ENCODE data around the gene VTA1.
"Not testable (repeated sequence)": the region's sequence is repeated elsewhere in the genome, so short reads cannot be mapped to it uniquely, and the experiment has no call there.

VTA1 gene

GRCh38 chr6:142138876-142139275, 8.2 kb upstream of the VTA1 start:
- Histone ChIP-seq H3K27me3 (ENCODE audit: insufficient read depth, low read depth) (no peaks in the 10 kb centered on the region), H3K4me3 (IDR thresholded peaks at IDR 0.05; ENCODE audit: insufficient read depth, low read depth, low read length) (no peak overlapping the region), H3K9ac (no peak overlapping the region), H3K4me1 (ENCODE audit: low read depth, poor library complexity, severe bottlenecking) (no peaks in the 10 kb centered on the region), H3K27ac (no peak overlapping the region), H3K36me3 (ENCODE audit: insufficient read depth) (no peaks in the 10 kb centered on the region), H3K4me2 (no peak overlapping the region), H4K20me1 (ENCODE audit: insufficient read depth) (no peaks in the 10 kb centered on the region), H3K79me2 (ENCODE audit: insufficient read depth, low read depth) (no peaks in the 10 kb centered on the region), H2AFZ (ENCODE audit: low read depth) (no peak overlapping the region)
- no peak for TF ChIP-seq CTCF (conservative IDR thresholded peaks at IDR 0.05; ENCODE audit: low read depth, low read length)

- H3K79me2 ChIP-seq (ENCODE audit: insufficient read depth, low read depth); H3K36me3 ChIP-seq (ENCODE audit: insufficient read depth); H3K4me1 ChIP-seq (ENCODE audit: low read depth, poor library complexity, severe bottlenecking); H3K9ac ChIP-seq; H3K27me3 ChIP-seq (ENCODE audit: insufficient read depth, low read depth); H3K4me3 ChIP-seq (IDR thresholded peaks at IDR 0.05; ENCODE audit: insufficient read depth, low read depth, low read length); H3K4me2 ChIP-seq; H2AFZ ChIP-seq (ENCODE audit: low read depth); H4K20me1 ChIP-seq (ENCODE audit: insufficient read depth); H3K27ac ChIP-seq: not testable (repeated sequence)
Observed at GRCh38 chr6:142141531-142141930, 5.5 kb upstream of the VTA1 start.

DNA sequence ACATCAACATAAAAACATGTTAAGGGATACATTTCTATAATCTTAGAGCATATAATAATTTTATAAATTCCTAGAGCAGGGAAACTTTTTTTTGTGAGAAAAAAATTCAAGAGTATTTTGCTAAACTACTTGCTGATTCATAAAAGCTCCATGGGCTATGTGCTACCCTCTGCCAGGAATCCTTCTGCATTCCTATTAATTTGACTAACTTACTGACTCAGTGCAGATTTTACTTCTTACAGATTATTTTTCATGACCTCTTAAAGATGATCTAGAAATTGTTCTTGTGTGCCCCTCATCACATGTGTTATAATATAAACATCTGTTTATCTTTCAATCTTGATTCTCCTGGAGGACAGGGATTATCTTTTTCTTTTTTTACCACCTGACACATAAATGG, 5.7 kb downstream of the VTA1 start:
- H2AFZ ChIP-seq (ENCODE audit: low read depth) = no peak overlapping the region
- no peak overlapping the region for H3K9ac ChIP-seq
- no peaks in the 10 kb centered on the region for H3K27me3 ChIP-seq (ENCODE audit: insufficient read depth, low read depth)
- 0 out of 2 replicates have a peak, but pooled peaks cover 8% of the 10 kb centered on the region for H4K20me1 ChIP-seq (ENCODE audit: insufficient read depth)
- H3K79me2 ChIP-seq (ENCODE audit: insufficient read depth, low read depth) = peaks cover 88% of the 10 kb centered on the region
- no peak overlapping the region for H3K4me3 ChIP-seq (IDR thresholded peaks at IDR 0.05; ENCODE audit: insufficient read depth, low read depth, low read length)
- H3K27ac ChIP-seq = no peak overlapping the region
- no peak overlapping the region for H3K4me2 ChIP-seq
- H3K4me1 ChIP-seq (ENCODE audit: low read depth, poor library complexity, severe bottlenecking) = peaks cover 26% of the 10 kb centered on the region
- TF ChIP-seq CTCF (conservative IDR thresholded peaks at IDR 0.05; ENCODE audit: low read depth, low read length) = no peak
- no peaks in the 10 kb centered on the region for H3K36me3 ChIP-seq (ENCODE audit: insufficient read depth)

DNA sequence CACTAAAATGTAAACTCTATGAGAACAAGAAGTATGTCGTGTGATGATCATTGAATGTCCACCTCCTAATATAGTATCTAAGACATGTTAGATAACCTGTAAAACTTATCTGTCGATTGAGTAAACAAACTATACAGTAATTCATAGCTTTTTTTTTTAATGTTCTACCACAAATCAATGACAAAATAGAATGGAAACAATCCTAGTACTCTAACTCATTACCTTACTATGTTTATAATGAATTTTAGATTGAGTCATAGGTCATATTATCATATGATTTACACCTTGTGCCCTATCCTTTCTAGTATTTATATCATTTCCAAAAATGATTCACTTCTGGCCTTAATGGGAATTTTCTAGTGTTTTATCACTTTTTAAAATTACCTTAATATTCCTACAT, 6.1 kb downstream of the VTA1 start:
- Histone ChIP-seq H3K79me2 (ENCODE audit: insufficient read depth, low read depth) (peaks cover 86% of the 10 kb centered on the region), H3K36me3 (ENCODE audit: insufficient read depth) (no peaks in the 10 kb centered on the region), H2AFZ (ENCODE audit: low read depth) (no peak overlapping the region), H4K20me1 (ENCODE audit: insufficient read depth) (0 out of 2 replicates have a peak, but pooled peaks cover 8% of the 10 kb centered on the region), H3K27me3 (ENCODE audit: insufficient read depth, low read depth) (no peaks in the 10 kb centered on the region), H3K9ac (no peak overlapping the region), H3K4me1 (ENCODE audit: low read depth, poor library complexity, severe bottlenecking) (peaks cover 22% of the 10 kb centered on the region), H3K27ac (no peak overlapping the region), H3K4me3 (IDR thresholded peaks at IDR 0.05; ENCODE audit: insufficient read depth, low read depth, low read length) (no peak overlapping the region), H3K4me2 (no peak overlapping the region)
- TF ChIP-seq CTCF (conservative IDR thresholded peaks at IDR 0.05; ENCODE audit: low read depth, low read length) = no peak

GRCh38 chr6:142154336-142154735, 7.3 kb downstream of the VTA1 start:
- no peaks in the 10 kb centered on the region for H3K36me3 ChIP-seq (ENCODE audit: insufficient read depth)
- no peak overlapping the region for H3K4me3 ChIP-seq (IDR thresholded peaks at IDR 0.05; ENCODE audit: insufficient read depth, low read depth, low read length)
- peaks cover 80% of the 10 kb centered on the region for H3K79me2 ChIP-seq (ENCODE audit: insufficient read depth, low read depth)
- H3K4me2 ChIP-seq = no peak overlapping the region
- H4K20me1 ChIP-seq (ENCODE audit: insufficient read depth) = 0 out of 2 replicates have a peak, but pooled peaks cover 8% of the 10 kb centered on the region
- no peak overlapping the region for H2AFZ ChIP-seq (ENCODE audit: low read depth)
- H3K4me1 ChIP-seq (ENCODE audit: low read depth, poor library complexity, severe bottlenecking) = peaks cover 11% of the 10 kb centered on the region
- H3K9ac ChIP-seq = no peak overlapping the region
- no peak for TF ChIP-seq CTCF (conservative IDR thresholded peaks at IDR 0.05; ENCODE audit: low read depth, low read length)
- no peak overlapping the region for H3K27ac ChIP-seq
- H3K27me3 ChIP-seq (ENCODE audit: insufficient read depth, low read depth) = no peaks in the 10 kb centered on the region
